ENCODE data around the gene CLBA1. TPM values are rescaled to one million over a fixed set of nuclear protein-coding genes. Genes with fewer than 3 reads are reported as not detected.

CLBA1 gene
- total and polyA plus RNA-seq, 2 donors (not counting 1 experiment from before 2014, with no cell fraction given): 0.63 to 5.5 TPM

GRCh38 chr14:104972301-104973134, 13.1 kb upstream of the CLBA1 start:
- Mint-ChIP-seq H3K9me3 (ENCODE audit: insufficient read depth) (no peaks in the 10 kb centered on the region), H3K27me3 (peaks cover 22% of the 10 kb centered on the region), H3K27ac (no peak overlapping the region), H3K4me1 (peaks cover 25% of the 10 kb centered on the region), H3K4me3 (no peak overlapping the region)
- Histone ChIP-seq H3K4me1 (ENCODE audit: control insufficient read depth in 2 of 2, insufficient read depth in 2 of 2, low read length in 2 of 2) (peaks cover 24 to 33% of the 10 kb centered on the region in 2 donors), H3K9me3 (ENCODE audit: control extremely low read depth in 1 of 3, control insufficient read depth in 2 of 3, insufficient read depth in 1 of 3, low read length in 2 of 3) (peaks cover 0 to 10% (median 0%) of the 10 kb centered on the region in 3 donors), H3K27me3 (replicated peaks in 1 of 4; ENCODE audit: control extremely low read depth in 1 of 4, control insufficient read depth in 3 of 4, insufficient read depth in 4 of 4, low read length in 3 of 4) (peaks cover 0 to 40% (median 18%) of the 10 kb centered on the region in 4 experiments), H4K20me1 (ENCODE audit: control insufficient read depth, insufficient read depth, low read length, poor library complexity, severe bottlenecking) (peaks cover 7% of the 10 kb centered on the region), H3K79me2 (ENCODE audit: control insufficient read depth, insufficient read depth, low read length) (no peaks in the 10 kb centered on the region), H2AFZ (ENCODE audit: insufficient read depth, low read depth, low read length, poor library complexity, severe bottlenecking) (no peak overlapping the region), H3K9ac (ENCODE audit: low read length) (no peak overlapping the region), H3K4me2 (replicated peaks; ENCODE audit: low read depth, low read length, poor library complexity, severe bottlenecking) (no peak overlapping the region), H3K36me3 (replicated peaks in 1 of 2; ENCODE audit: control extremely low read depth in 1 of 2, control insufficient read depth in 1 of 2, extremely low read depth in 1 of 2, insufficient read depth in 2 of 2, low read length in 1 of 2) (no peaks in the 10 kb centered on the region), H3K4me3 (ENCODE audit: control extremely low read depth in 1 of 5, extremely low read depth in 1 of 5, insufficient read depth in 1 of 5, low read depth in 2 of 5, low read length in 4 of 5) (no peak overlapping the region), H3K27ac (ENCODE audit: low read length in 2 of 2) (no peak overlapping the region)
- TF ChIP-seq, protein P1, sequence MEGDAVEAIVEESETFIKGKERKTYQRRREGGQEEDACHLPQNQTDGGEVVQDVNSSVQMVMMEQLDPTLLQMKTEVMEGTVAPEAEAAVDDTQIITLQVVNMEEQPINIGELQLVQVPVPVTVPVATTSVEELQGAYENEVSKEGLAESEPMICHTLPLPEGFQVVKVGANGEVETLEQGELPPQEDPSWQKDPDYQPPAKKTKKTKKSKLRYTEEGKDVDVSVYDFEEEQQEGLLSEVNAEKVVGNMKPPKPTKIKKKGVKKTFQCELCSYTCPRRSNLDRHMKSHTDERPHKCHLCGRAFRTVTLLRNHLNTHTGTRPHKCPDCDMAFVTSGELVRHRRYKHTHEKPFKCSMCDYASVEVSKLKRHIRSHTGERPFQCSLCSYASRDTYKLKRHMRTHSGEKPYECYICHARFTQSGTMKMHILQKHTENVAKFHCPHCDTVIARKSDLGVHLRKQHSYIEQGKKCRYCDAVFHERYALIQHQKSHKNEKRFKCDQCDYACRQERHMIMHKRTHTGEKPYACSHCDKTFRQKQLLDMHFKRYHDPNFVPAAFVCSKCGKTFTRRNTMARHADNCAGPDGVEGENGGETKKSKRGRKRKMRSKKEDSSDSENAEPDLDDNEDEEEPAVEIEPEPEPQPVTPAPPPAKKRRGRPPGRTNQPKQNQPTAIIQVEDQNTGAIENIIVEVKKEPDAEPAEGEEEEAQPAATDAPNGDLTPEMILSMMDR (IDR thresholded peaks at IDR 0.05): no peak
- TF ChIP-seq EZH2 (IDR thresholded peaks at IDR 0.05; ENCODE audit: borderline replicate concordance, insufficient read depth, low read depth, low read length, poor library complexity, severe bottlenecking): no peak
- CTCF ChIA-PET: interaction anchor here (0.6 to 6.7 kb wide), 5 partner anchors 9 to 73 kb away, joined by 3 to 132 read pairs (median 3); no protein-coding TSS in a partner anchor
- WGBS (ENCODE audit: insufficient coverage): 84% methylated on average over 28 of the region's 28 CpGs
- POLR2A ChIA-PET: interaction anchor here (1.0 kb wide), 1 partner anchor 74 kb away, joined by 6 read pairs; no protein-coding TSS in a partner anchor
- intact Hi-C loops (cut with micrococcal nuclease): no loop called here
- DNase-seq (peak; percentile 13), ATAC-seq (ENCODE audit: low read depth) (no peak)

DNA sequence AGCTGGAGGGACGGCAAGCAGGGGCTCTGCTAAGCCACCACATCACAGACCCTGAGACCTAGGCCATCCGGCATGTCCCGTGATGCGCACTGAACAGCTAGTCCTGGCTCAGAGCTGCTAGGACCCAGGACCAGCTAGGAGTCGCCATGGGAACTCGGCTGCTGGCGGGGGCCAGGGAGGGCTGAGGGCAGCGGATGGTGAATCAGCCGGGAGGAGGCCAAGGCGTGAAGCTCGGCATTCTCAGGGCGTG, 12.5 kb upstream of the CLBA1 start:
- 91% methylated on average over 12 of the region's 12 CpGs for WGBS (ENCODE audit: insufficient coverage)
- Mint-ChIP-seq H3K4me1 (peaks cover 24% of the 10 kb centered on the region), H3K4me3 (no peak overlapping the region), H3K9me3 (ENCODE audit: insufficient read depth) (no peaks in the 10 kb centered on the region), H3K27ac (no peak overlapping the region), H3K27me3 (peaks cover 20% of the 10 kb centered on the region)
- Histone ChIP-seq H3K4me2 (replicated peaks; ENCODE audit: low read depth, low read length, poor library complexity, severe bottlenecking) (no peak overlapping the region), H3K4me1 (ENCODE audit: control insufficient read depth in 2 of 2, insufficient read depth in 2 of 2, low read length in 2 of 2) (peaks cover 23 to 31% of the 10 kb centered on the region in 2 donors), H3K79me2 (ENCODE audit: control insufficient read depth, insufficient read depth, low read length) (no peaks in the 10 kb centered on the region), H2AFZ (ENCODE audit: insufficient read depth, low read depth, low read length, poor library complexity, severe bottlenecking) (no peak overlapping the region), H3K27ac (ENCODE audit: low read length in 2 of 2) (no peak overlapping the region), H3K36me3 (replicated peaks in 1 of 2; ENCODE audit: control extremely low read depth in 1 of 2, control insufficient read depth in 1 of 2, extremely low read depth in 1 of 2, insufficient read depth in 2 of 2, low read length in 1 of 2) (no peaks in the 10 kb centered on the region), H4K20me1 (ENCODE audit: control insufficient read depth, insufficient read depth, low read length, poor library complexity, severe bottlenecking) (peaks cover 9% of the 10 kb centered on the region), H3K9ac (ENCODE audit: low read length) (no peak overlapping the region), H3K9me3 (ENCODE audit: control extremely low read depth in 1 of 3, control insufficient read depth in 2 of 3, insufficient read depth in 1 of 3, low read length in 2 of 3) (peaks cover 0 to 11% (median 0%) of the 10 kb centered on the region in 3 donors), H3K4me3 (ENCODE audit: control extremely low read depth in 1 of 5, extremely low read depth in 1 of 5, insufficient read depth in 1 of 5, low read depth in 2 of 5, low read length in 4 of 5) (no peak overlapping the region), H3K27me3 (replicated peaks in 1 of 4; ENCODE audit: control extremely low read depth in 1 of 4, control insufficient read depth in 3 of 4, insufficient read depth in 4 of 4, low read length in 3 of 4) (peaks cover 0 to 40% (median 17%) of the 10 kb centered on the region in 4 experiments)
- POLR2A ChIA-PET: no interaction called here
- DNase-seq (no peak), ATAC-seq (ENCODE audit: low read depth) (no peak)
- TF ChIP-seq, protein P1 (IDR thresholded peaks at IDR 0.05): no peak
- no peak for TF ChIP-seq EZH2 (IDR thresholded peaks at IDR 0.05; ENCODE audit: borderline replicate concordance, insufficient read depth, low read depth, low read length, poor library complexity, severe bottlenecking)
- intact Hi-C loops (cut with micrococcal nuclease): no loop called here
- CTCF ChIA-PET: interaction anchor here (0.6 to 6.7 kb wide), 5 partner anchors 8 to 72 kb away, joined by 3 to 132 read pairs (median 3); no protein-coding TSS in a partner anchor

Data from B cell (primary cell).